Measurements from ENCODE around the gene ACOT12.
"Not testable (repeated sequence)": the region's sequence is repeated elsewhere in the genome, so short reads cannot be mapped to it uniquely, and the experiment has no call there.

ACOT12 gene

GRCh38 chr5:81344736-81345135, 49.2 kb downstream of the ACOT12 start:
- DNase-seq (ENCODE audit: low read depth, low spot score) = no peak

- not testable (repeated sequence) for DNase-seq (ENCODE audit: low read depth, low spot score)
Measured at GRCh38 chr5:81338213-81338612, 55.7 kb downstream of the ACOT12 start.

- DNase-seq (ENCODE audit: low read depth, low spot score) = no peak
Measured at GRCh38 chr5:81337803-81338202, 56.1 kb downstream of the ACOT12 start.

GRCh38 chr5:81336556-81336955, 57.4 kb downstream of the ACOT12 start:
- no peak for DNase-seq (ENCODE audit: low read depth, low spot score)

- DNase-seq (ENCODE audit: low read depth, low spot score) = no peak
Measured at GRCh38 chr5:81335946-81336345, 58.0 kb downstream of the ACOT12 start.

GRCh38 chr5:81334304-81335061, 59.5 kb downstream of the ACOT12 start:
- no peak for DNase-seq (ENCODE audit: low read depth, low spot score)

- DNase-seq (ENCODE audit: low read depth, low spot score) = no peak
Measured at GRCh38 chr5:81326554-81326953, 67.4 kb downstream of the ACOT12 start.

GRCh38 chr5:81317536-81317935, 76.4 kb downstream of the ACOT12 start:
- DNase-seq (ENCODE audit: low read depth, low spot score) = no peak

- no peak for DNase-seq (ENCODE audit: low read depth, low spot score)
Measured at GRCh38 chr5:81316571-81316970, 77.4 kb downstream of the ACOT12 start.

- DNase-seq (ENCODE audit: low read depth, low spot score) = no peak
Measured at GRCh38 chr5:81315830-81316229, 78.1 kb downstream of the ACOT12 start.

GRCh38 chr5:81315336-81315735, 78.6 kb downstream of the ACOT12 start:
- DNase-seq (ENCODE audit: low read depth, low spot score) = no peak

- DNase-seq (ENCODE audit: low read depth, low spot score) = no peak
Measured at GRCh38 chr5:81314581-81314980, 79.4 kb downstream of the ACOT12 start.

GRCh38 chr5:81313686-81314085, 80.2 kb downstream of the ACOT12 start:
- DNase-seq (ENCODE audit: low read depth, low spot score) = no peak

GRCh38 chr5:81313278-81313677, 80.7 kb downstream of the ACOT12 start:
- DNase-seq (ENCODE audit: low read depth, low spot score) = no peak

- no peak for DNase-seq (ENCODE audit: low read depth, low spot score)
Measured at GRCh38 chr5:81310402-81311063, 83.4 kb downstream of the ACOT12 start.

GRCh38 chr5:81308836-81309235, 85.1 kb downstream of the ACOT12 start:
- no peak for DNase-seq (ENCODE audit: low read depth, low spot score)

- no peak for DNase-seq (ENCODE audit: low read depth, low spot score)
Measured at GRCh38 chr5:81305785-81306184, 88.1 kb downstream of the ACOT12 start.

GRCh38 chr5:81303563-81303962, 90.4 kb downstream of the ACOT12 start:
- DNase-seq (ENCODE audit: low read depth, low spot score) = no peak

- DNase-seq (ENCODE audit: low read depth, low spot score) = no peak
Measured at GRCh38 chr5:81302596-81302995, 91.3 kb downstream of the ACOT12 start.

GRCh38 chr5:81301271-81302015, 92.5 kb downstream of the ACOT12 start, which contains the start of gene ZCCHC9:
ZCCHC9 (plus strand) TSS chr5:81301587; CDS start chr5:81304758, 3,171 bp downstream.
- DNase-seq (ENCODE audit: low read depth, low spot score) = peak; percentile 90

GRCh38 chr5:81300921-81301270, 93.0 kb downstream of the ACOT12 start:
- DNase-seq (ENCODE audit: low read depth, low spot score) = no peak

GRCh38 chr5:81297531-81297930, 96.4 kb downstream of the ACOT12 start:
- DNase-seq (ENCODE audit: low read depth, low spot score) = no peak

- DNase-seq (ENCODE audit: low read depth, low spot score) = not testable (repeated sequence)
Measured at GRCh38 chr5:81294021-81294420, 99.9 kb downstream of the ACOT12 start.

Measured in smooth muscle cell of the brain vasculature (primary cell).